PFSK-1 (cell line): ENCODE measurements around the gene IGFALS.

Experiments
- FOXP2 ChIP-seq: optimal IDR thresholded peaks from 2 replicates; pipeline ENCODE3; 2011; ENCODE audit warnings: borderline replicate concordance, control low read depth, inconsistent platforms; ENCODE audit not compliant: insufficient read depth; ENCODE audit errors: extremely low read length, extremely low read depth
- POLR2AphosphoS5 ChIP-seq: IDR thresholded peaks from 2 replicates; pipeline ENCODE4 v1.6.1; 2012; ENCODE audit warnings: low read depth, mild to moderate bottlenecking, control low read depth, low read length, moderate library complexity
- REST ChIP-seq, 2 experiments: IDR thresholded peaks; 2 replicates each; pipeline versions ENCODE4 v1.6.1 to v1.8.0; 2011 to 2012; ENCODE audit warnings: low read depth in 2 of 2, low read length in 2 of 2, control low read depth in 1 of 2, inconsistent platforms in 1 of 2, mild to moderate bottlenecking in 1 of 2, moderate library complexity in 1 of 2; ENCODE audit not compliant: insufficient read depth in 1 of 2
- SIN3A ChIP-seq: IDR thresholded peaks from 2 replicates; pipeline ENCODE4 v1.6.1; 2012; ENCODE audit warnings: mild to moderate bottlenecking, low read length, moderate library complexity, borderline replicate concordance; ENCODE audit not compliant: insufficient read depth
- TAF1 ChIP-seq: IDR thresholded peaks from 2 replicates; pipeline ENCODE4 v1.6.1; 2012; ENCODE audit warnings: low read length, control low read depth, borderline replicate concordance; ENCODE audit not compliant: insufficient read depth

The IGFALS gene

GRCh38 chr16:1749152-1750117, 44.1 kb downstream of the IGFALS start:
- no peak for TF ChIP-seq SIN3A
- TF ChIP-seq REST (IDR thresholded peaks at IDR 0.05; ENCODE audit: insufficient read depth in 1 of 2, low read depth in 2 of 2, low read length in 2 of 2) = no peak
- TF ChIP-seq FOXP2 = no peak
- TF ChIP-seq POLR2AphosphoS5 = no peak; the same call in 1 of the 2 replicates
- no peak for TF ChIP-seq TAF1

- TF ChIP-seq TAF1 (no peak), POLR2AphosphoS5 (no peak), REST (IDR thresholded peaks at IDR 0.05; ENCODE audit: insufficient read depth in 1 of 2, low read depth in 2 of 2, low read length in 2 of 2) (no peak), FOXP2 (no peak), SIN3A (no peak)
Observed at GRCh38 chr16:1747934-1748333, 45.6 kb downstream of the IGFALS start.

GRCh38 chr16:1746693-1747195, 46.8 kb downstream of the IGFALS start:
- TF ChIP-seq REST (IDR thresholded peaks at IDR 0.05; ENCODE audit: insufficient read depth in 1 of 2, low read depth in 2 of 2, low read length in 2 of 2) (no peak), POLR2AphosphoS5 (no peak), SIN3A (no peak), FOXP2 (no peak), TAF1 (no peak)

GRCh38 chr16:1745900-1746692, 47.4 kb downstream of the IGFALS start:
- TF ChIP-seq POLR2AphosphoS5 (no peak), REST (IDR thresholded peaks at IDR 0.05; ENCODE audit: insufficient read depth in 1 of 2, low read depth in 2 of 2, low read length in 2 of 2) (no peak), SIN3A (no peak), FOXP2 (no peak), TAF1 (no peak)
